HG03103 (cell line): Measurements from ENCODE around the gene DNAAF8.

Experiments used
- ATAC-seq: cut with Tn5 transposase; IDR thresholded peaks from one replicate; pipeline ENCODE4 v1.9.1; 2021; ENCODE audit warnings: low read depth; ENCODE audit not compliant: unreplicated experiment

DNAAF8 gene

GRCh38 chr16:4797805-4798252, 63.5 kb downstream of the DNAAF8 start:
- ATAC-seq: no peak

GRCh38 chr16:4798456-4798855, 64.1 kb downstream of the DNAAF8 start:
- ATAC-seq: no peak
